Duodenal mucosa (tissue), 2 donors: ENCODE data around the gene CDC20B.
A peak's percentile ranks its signal among the peaks of the same experiment; 100 is the strongest.

Experiments used
- H3K27ac ChIP-seq: one replicate; pipeline ENCODE4 v1.7.0; 2013; ENCODE audit warnings: low read depth, low read length
- H3K27me3 ChIP-seq, 2 donors: one replicate each; pipeline ENCODE4 v1.7.0; 2013; ENCODE audit warnings: low read length in 2 of 2, control low read depth in 1 of 2; ENCODE audit not compliant: insufficient read depth in 2 of 2, control insufficient read depth in 1 of 2
- H3K36me3 ChIP-seq, 2 donors: one replicate each; pipeline ENCODE4 v1.7.0; 2013; ENCODE audit warnings: low read length in 2 of 2, control low read depth in 1 of 2; ENCODE audit not compliant: insufficient read depth in 2 of 2, control insufficient read depth in 1 of 2
- H3K4me1 ChIP-seq, 2 donors: one replicate each; pipeline ENCODE4 v1.7.0; 2013; ENCODE audit warnings: low read length in 2 of 2, control low read depth in 1 of 2; ENCODE audit not compliant: insufficient read depth in 2 of 2, control insufficient read depth in 1 of 2
- H3K4me3 ChIP-seq, 2 donors: one replicate each; pipeline ENCODE4 v1.7.0; 2013; ENCODE audit warnings: low read length in 2 of 2, low read depth in 1 of 2
- H3K9ac ChIP-seq, 2 donors: one replicate each; pipeline ENCODE4 v1.7.0; 2013; ENCODE audit warnings: low read length in 2 of 2, low read depth in 1 of 2
- H3K9me3 ChIP-seq, 2 donors: one replicate each; pipeline ENCODE4 v1.7.0; 2013; ENCODE audit warnings: low read length in 2 of 2, control low read depth in 1 of 2; ENCODE audit not compliant: control insufficient read depth in 1 of 2

CDC20B gene, protein sequence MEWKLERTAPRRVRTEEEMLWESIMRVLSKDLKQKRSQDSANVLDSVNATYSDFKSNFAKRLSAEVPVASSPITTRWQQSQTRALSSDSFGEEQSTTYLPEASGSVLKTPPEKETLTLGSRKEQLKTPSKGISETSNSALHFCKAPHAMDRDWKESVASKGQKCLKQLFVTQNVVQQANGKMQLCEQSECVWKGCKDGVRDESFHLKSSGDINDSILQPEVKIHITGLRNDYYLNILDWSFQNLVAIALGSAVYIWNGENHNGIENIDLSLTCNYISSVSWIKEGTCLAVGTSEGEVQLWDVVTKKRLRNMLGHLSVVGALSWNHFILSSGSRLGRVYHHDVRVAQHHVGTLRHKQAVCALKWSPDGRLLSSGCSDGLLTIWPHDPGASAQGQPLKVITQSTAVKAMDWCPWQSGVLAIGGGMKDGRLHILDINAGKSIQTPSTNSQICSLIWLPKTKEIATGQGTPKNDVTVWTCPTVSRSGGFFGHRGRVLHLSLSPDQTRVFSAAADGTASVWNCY

GRCh38 chr5:55172937-55173686, at the start of gene CDC20B:
CDC20B (minus strand) TSS chr5:55173177; CDS start chr5:55173000, 177 bp downstream.
- Histone ChIP-seq H3K4me1 (peaks cover 27 to 32% of the 10 kb centered on the region in 2 donors), H3K4me3 (peak within 1 kb of the TSS; percentile 73 to 74), H3K9me3 (no peaks in the 10 kb centered on the region), H3K9ac (peak within 1 kb of the TSS in 1 of 2 donors; percentile 16), H3K27me3 (peaks cover 37 to 48% of the 10 kb centered on the region in 2 donors), H3K27ac (no peak within 1 kb of the TSS), H3K36me3 (no peaks in the 10 kb centered on the region)

DNA sequence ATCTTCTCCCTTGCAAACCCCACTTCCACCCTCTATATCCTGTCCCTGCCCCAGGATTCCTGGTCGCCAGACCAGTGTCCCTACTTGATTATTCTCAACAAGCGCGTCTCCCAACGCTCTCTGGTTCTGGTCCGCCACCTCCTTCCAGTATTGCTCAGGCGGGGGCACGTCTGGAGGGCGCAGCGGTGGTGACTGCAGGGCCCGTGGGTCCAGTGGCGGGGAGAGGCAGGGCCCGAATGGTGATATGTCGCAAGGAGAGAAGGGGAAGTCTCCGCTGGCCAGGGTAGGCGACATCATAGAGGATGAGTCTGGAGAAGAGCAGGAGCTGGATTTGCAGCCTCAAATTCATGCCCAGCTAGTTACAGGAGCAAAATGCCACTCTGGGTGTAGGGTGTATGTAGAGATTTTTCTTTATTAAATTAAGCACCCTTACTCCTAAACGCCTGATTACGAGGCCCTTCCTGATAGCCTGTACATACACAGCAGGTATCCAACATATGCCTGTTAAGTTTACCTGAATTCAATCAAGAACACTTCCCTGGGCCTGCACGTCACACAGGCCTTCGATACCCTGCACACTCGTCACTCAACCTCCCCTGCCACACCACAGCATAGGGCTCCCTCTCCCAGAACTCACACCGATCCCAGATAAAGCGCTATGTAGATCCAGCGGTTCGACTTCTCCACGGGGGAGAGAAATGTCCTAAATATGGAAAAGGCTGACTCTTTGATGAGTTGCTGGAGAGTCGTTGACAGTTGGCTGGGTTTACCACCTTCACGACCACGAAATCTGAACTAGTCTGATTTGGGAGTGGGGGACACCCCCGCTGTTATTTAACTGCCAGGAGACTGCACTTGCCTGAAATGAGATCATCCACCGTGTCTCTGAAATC, 49.4 kb upstream of the CDC20B start:
- no peaks in the 10 kb centered on the region for H3K9me3 ChIP-seq
- no peak overlapping the region for H3K4me3 ChIP-seq
- no peak overlapping the region for H3K27ac ChIP-seq
- H3K9ac ChIP-seq = no peak overlapping the region
- no peaks in the 10 kb centered on the region for H3K36me3 ChIP-seq
- peaks cover 65 to 68% of the 10 kb centered on the region in 2 donors for H3K27me3 ChIP-seq
- H3K4me1 ChIP-seq = peaks cover 16 to 23% of the 10 kb centered on the region in 2 donors

- Histone ChIP-seq H3K9ac (no peak overlapping the region), H3K27ac (no peak overlapping the region), H3K4me3 (peak overlapping the region; percentile 50 to 58), H3K4me1 (peaks cover 12 to 16% of the 10 kb centered on the region in 2 donors), H3K36me3 (no peaks in the 10 kb centered on the region), H3K27me3 (peaks cover 51 to 52% of the 10 kb centered on the region in 2 donors), H3K9me3 (no peaks in the 10 kb centered on the region)
These were observed 47.6 kb upstream of the CDC20B start for GRCh38 chr5:55220433-55221185.

DNA sequence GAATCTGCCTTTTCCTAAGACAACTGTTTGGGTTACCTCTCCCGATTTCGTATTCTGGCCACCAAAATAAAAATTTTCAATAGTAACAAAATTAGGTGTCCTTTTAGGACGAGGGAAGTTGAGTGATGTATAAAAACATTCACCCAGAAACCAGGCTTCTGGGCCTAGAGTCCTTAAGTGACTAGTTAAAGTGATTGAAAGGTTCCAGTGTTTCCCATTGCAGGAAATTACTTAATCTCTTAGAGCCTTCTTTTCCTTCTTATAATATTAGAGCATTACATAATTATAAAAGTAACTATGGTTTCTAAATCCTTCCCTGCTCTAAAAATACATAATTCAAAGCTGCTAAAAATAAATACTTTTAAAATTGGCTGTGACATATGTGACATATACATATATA, 46.8 kb upstream of the CDC20B start:
- Histone ChIP-seq H3K36me3 (no peaks in the 10 kb centered on the region), H3K27me3 (peaks cover 44% of the 10 kb centered on the region in 2 donors), H3K4me3 (no peak overlapping the region), H3K9me3 (no peaks in the 10 kb centered on the region), H3K4me1 (peaks cover 12 to 16% of the 10 kb centered on the region in 2 donors), H3K27ac (no peak overlapping the region), H3K9ac (no peak overlapping the region)

- peaks cover 36 to 38% of the 10 kb centered on the region in 2 donors for H3K27me3 ChIP-seq
- no peak overlapping the region for H3K27ac ChIP-seq
- peak overlapping the region in 1 of 2 donors; percentile 28 for H3K4me3 ChIP-seq
These were observed 46.0 kb upstream of the CDC20B start for GRCh38 chr5:55218967-55219366.

DNA sequence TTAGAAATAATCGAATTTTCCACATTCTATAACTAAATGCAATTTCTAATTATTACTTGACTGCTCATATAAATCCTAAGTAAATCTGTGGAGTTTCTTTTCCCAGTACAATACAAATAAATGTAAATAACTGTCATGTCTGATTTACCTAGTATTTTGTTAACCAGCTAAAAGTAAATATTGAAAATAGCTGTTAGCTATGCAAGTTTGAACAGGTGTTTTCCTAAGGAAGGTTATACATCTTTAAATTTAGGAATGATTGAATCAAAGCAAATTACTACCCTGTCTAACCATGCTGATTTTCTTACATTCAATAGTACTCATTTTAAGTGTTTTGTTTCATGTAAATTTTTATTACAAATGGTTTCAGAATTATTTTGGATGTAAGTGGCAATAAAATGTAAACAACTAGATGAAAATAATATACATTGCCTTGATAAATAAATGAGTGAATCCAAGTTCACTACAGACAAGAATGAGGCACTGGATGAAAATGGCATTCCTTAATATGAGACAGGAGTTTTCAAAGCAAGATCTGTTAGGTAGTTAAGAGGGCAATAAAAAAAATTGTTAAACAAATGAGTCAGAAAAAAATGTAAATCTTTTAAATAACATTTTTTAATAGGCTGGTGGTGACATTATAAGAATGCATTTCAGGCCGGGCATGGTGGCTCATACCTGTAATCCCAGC, 38.4 kb upstream of the CDC20B start:
- no peak overlapping the region for H3K27ac ChIP-seq

More at GRCh38 chr5:55218967-55219366, 46.0 kb upstream of the CDC20B start:
- Histone ChIP-seq H3K36me3 (no peaks in the 10 kb centered on the region), H3K9ac (no peak overlapping the region), H3K4me1 (peaks cover 12 to 16% of the 10 kb centered on the region in 2 donors), H3K9me3 (no peaks in the 10 kb centered on the region)

DNA sequence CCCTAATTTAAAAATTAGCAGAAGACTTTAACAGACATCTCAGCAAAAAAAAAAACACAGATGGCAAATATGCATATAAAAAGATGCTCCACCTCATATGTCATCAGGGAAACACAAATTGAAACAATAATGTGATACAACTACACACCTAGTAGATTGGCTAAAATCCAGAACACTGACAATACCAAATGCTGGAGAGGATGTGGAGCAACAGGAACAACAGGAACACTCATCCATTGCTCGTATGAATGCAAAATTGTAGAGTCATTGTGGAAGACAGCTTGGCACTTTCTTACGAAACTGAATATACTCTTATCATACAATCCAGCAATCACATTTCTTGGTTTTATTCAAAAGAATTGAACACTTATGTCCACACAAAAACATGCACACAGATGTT, 32.0 kb upstream of the CDC20B start:
- Histone ChIP-seq H3K27ac (no peak overlapping the region), H3K27me3 (peaks cover 0 to 4% of the 10 kb centered on the region in 2 donors), H3K4me3 (no peak overlapping the region), H3K9ac (no peak overlapping the region), H3K36me3 (no peaks in the 10 kb centered on the region), H3K9me3 (no peaks in the 10 kb centered on the region), H3K4me1 (no peaks in the 10 kb centered on the region)

More for the DNA sequence above, 38.4 kb upstream of the CDC20B start:
- Histone ChIP-seq H3K36me3 (no peaks in the 10 kb centered on the region), H3K27me3 (peaks cover 0 to 4% of the 10 kb centered on the region in 2 donors), H3K4me3 (no peak overlapping the region), H3K4me1 (no peaks in the 10 kb centered on the region), H3K9me3 (no peaks in the 10 kb centered on the region), H3K9ac (no peak overlapping the region)

DNA sequence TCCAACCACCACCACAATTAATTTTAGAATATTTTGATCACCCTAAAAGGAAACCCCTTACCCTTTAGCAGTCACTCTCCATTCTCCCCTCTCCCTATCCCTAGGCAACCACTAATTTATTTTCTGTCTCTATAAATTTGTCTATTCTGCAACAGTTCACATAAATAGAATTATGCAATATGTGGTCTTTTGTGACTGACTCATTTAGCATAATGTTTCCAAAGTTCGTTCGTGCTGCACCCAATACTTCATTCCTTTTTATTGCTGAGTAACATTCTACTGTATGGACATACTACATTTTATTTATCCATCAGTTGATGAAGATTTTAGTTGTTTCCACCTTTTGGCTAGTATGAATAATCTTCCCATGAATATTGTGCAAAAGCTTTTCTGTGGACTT, 18.2 kb upstream of the CDC20B start:
- Histone ChIP-seq H3K4me1 (no peaks in the 10 kb centered on the region), H3K27me3 (peaks cover 12 to 31% of the 10 kb centered on the region in 2 donors), H3K36me3 (no peaks in the 10 kb centered on the region), H3K9me3 (no peaks in the 10 kb centered on the region), H3K9ac (no peak overlapping the region), H3K27ac (no peak overlapping the region), H3K4me3 (no peak overlapping the region)
